ENCODE measurements around the gene NFXL1. TPM values are rescaled to one million over a fixed set of nuclear protein-coding genes. Genes with fewer than 3 reads are reported as not detected.

NFXL1 gene
- total RNA-seq, 1 donor: 5.8 TPM

DNA sequence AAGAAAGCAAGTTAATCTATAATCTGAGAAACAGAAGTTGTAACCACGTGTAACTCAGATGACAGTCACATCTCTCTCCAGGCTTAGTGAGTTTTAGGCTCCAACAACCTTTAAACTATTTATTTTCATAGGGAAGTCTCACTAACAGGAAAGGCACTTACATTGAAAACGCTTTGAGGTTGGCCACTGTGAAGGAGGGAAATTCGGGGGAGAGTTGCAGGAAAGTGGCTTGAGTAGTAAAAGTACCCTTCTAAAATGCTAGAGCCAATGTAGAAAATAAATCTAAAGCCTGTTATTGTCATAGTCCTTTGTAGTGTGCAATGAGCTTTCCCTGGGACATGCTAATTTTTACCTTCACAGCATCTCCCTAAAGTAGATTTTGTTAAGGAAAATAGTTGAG lies 995 bp upstream of the NFXL1 start:
- H3K27ac ChIP-seq (ENCODE audit: low read depth, low read length): no peak overlapping the region
- peaks cover 4% of the 10 kb centered on the region for H3K36me3 ChIP-seq (ENCODE audit: insufficient read depth, low read length)
- no peak for DNase-seq (ENCODE audit: insufficient read length, low spot score, missing footprints)
- H3K4me3 ChIP-seq (ENCODE audit: insufficient read depth, low read length): no peak overlapping the region
- peaks cover 14% of the 10 kb centered on the region for H3K4me1 ChIP-seq (ENCODE audit: insufficient read depth, low read length)
- TF ChIP-seq, protein P1, sequence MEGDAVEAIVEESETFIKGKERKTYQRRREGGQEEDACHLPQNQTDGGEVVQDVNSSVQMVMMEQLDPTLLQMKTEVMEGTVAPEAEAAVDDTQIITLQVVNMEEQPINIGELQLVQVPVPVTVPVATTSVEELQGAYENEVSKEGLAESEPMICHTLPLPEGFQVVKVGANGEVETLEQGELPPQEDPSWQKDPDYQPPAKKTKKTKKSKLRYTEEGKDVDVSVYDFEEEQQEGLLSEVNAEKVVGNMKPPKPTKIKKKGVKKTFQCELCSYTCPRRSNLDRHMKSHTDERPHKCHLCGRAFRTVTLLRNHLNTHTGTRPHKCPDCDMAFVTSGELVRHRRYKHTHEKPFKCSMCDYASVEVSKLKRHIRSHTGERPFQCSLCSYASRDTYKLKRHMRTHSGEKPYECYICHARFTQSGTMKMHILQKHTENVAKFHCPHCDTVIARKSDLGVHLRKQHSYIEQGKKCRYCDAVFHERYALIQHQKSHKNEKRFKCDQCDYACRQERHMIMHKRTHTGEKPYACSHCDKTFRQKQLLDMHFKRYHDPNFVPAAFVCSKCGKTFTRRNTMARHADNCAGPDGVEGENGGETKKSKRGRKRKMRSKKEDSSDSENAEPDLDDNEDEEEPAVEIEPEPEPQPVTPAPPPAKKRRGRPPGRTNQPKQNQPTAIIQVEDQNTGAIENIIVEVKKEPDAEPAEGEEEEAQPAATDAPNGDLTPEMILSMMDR (IDR thresholded peaks at IDR 0.05; ENCODE audit: extremely low read depth, low read depth, low read length): no peak
- H3K27me3 ChIP-seq (ENCODE audit: insufficient read depth, low read length): no peaks in the 10 kb centered on the region
- peak overlapping the region; percentile 99 for H3K4me2 ChIP-seq (ENCODE audit: insufficient read depth, low read length)
- no peaks in the 10 kb centered on the region for H4K20me1 ChIP-seq (ENCODE audit: insufficient read depth, low read length)
- H2AFZ ChIP-seq (ENCODE audit: low read length): peak overlapping the region; percentile 99
- H3K9me3 ChIP-seq (ENCODE audit: low read depth, low read length): no peaks in the 10 kb centered on the region
- H3K79me2 ChIP-seq (ENCODE audit: insufficient read depth, low read length): peaks cover 27% of the 10 kb centered on the region

DNA sequence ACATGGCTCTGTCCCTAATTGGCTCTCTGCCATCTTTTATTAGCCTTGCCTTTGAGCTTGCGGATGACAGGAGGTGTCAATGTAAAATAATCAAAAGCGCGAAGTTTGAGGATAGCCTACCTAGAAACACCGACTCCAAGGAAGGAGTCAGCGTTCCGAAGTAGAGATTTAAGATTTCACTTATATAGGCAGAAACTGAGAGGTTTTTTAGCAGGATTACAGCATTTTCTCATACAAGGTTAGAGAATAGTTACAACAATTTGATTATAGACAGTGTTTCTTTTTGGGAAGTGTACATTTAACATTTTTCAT lies 499 bp upstream of the NFXL1 start:
- TF ChIP-seq, protein P1 (IDR thresholded peaks at IDR 0.05; ENCODE audit: extremely low read depth, low read depth, low read length): no peak
- H3K27me3 ChIP-seq (ENCODE audit: insufficient read depth, low read length): no peaks in the 10 kb centered on the region

DNA sequence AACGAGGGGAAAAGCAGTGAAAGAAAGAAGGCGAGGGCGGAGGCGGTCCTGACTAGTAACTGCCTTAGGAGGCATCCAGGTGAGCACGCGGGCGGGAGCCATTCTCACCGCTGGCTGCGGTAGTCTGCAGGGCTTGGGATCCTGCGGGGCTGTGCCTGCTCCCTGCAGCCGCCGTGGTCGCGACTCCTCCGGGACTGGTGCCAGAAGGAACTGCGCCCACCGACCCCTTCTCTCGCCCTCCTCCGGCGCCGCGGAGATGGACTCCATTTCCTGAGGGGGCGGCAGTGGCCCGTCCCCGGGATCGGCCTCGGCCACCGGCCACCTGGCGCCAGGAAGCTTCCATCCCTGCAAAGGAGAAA lies 543 bp downstream of the NFXL1 start:
- H3K36me3 ChIP-seq (ENCODE audit: insufficient read depth, low read length): peaks cover 13% of the 10 kb centered on the region
- no peaks in the 10 kb centered on the region for H4K20me1 ChIP-seq (ENCODE audit: insufficient read depth, low read length)
- H3K79me2 ChIP-seq (ENCODE audit: insufficient read depth, low read length): peaks cover 27% of the 10 kb centered on the region
- H3K4me3 ChIP-seq (ENCODE audit: insufficient read depth, low read length): peak overlapping the region; percentile 98
- H3K27ac ChIP-seq (ENCODE audit: low read depth, low read length): peak overlapping the region; percentile 83
- H2AFZ ChIP-seq (ENCODE audit: low read length): peak overlapping the region; percentile 98
- peak overlapping the region; percentile 99 for H3K4me2 ChIP-seq (ENCODE audit: insufficient read depth, low read length)
- H3K4me1 ChIP-seq (ENCODE audit: insufficient read depth, low read length): peaks cover 14% of the 10 kb centered on the region
- DNase-seq (ENCODE audit: insufficient read length, low spot score, missing footprints): no peak
- TF ChIP-seq, protein P1 (IDR thresholded peaks at IDR 0.05; ENCODE audit: extremely low read depth, low read depth, low read length): no peak
- H3K27me3 ChIP-seq (ENCODE audit: insufficient read depth, low read length): no peaks in the 10 kb centered on the region
- H3K9me3 ChIP-seq (ENCODE audit: low read depth, low read length): no peaks in the 10 kb centered on the region

More for the DNA sequence above, 499 bp upstream of the NFXL1 start:
- Histone ChIP-seq H3K9me3 (ENCODE audit: low read depth, low read length) (no peaks in the 10 kb centered on the region), H3K4me2 (ENCODE audit: insufficient read depth, low read length) (peak overlapping the region; percentile 99), H2AFZ (ENCODE audit: low read length) (peak overlapping the region; percentile 99), H3K36me3 (ENCODE audit: insufficient read depth, low read length) (peaks cover 9% of the 10 kb centered on the region), H3K27ac (ENCODE audit: low read depth, low read length) (peak overlapping the region; percentile 53), H3K4me1 (ENCODE audit: insufficient read depth, low read length) (peaks cover 14% of the 10 kb centered on the region), H3K79me2 (ENCODE audit: insufficient read depth, low read length) (peaks cover 27% of the 10 kb centered on the region), H3K4me3 (ENCODE audit: insufficient read depth, low read length) (peak overlapping the region; percentile 98), H4K20me1 (ENCODE audit: insufficient read depth, low read length) (no peaks in the 10 kb centered on the region)
- DNase-seq (ENCODE audit: insufficient read length, low spot score, missing footprints): no peak

DNA sequence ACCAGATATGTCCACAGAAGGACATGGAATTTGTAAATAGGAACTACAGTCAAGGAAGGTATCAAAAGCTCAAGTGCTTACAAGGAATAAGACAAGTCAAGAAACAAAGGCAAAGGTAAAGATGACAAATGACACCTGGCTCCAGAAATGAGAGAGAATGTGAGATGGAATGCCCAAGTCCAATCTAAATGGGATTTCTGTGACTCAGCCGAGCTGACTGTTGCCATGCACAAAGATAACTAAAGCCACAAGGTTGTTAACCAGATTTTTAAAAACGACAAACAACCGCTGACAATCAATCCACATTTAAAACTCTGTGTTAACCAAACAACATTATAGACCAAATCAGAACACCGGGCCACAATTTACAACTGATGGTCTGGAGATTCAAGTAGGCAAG lies 1.1 kb downstream of the NFXL1 start:
- Histone ChIP-seq H3K79me2 (ENCODE audit: insufficient read depth, low read length) (peaks cover 27% of the 10 kb centered on the region), H3K4me1 (ENCODE audit: insufficient read depth, low read length) (peaks cover 14% of the 10 kb centered on the region), H3K36me3 (ENCODE audit: insufficient read depth, low read length) (peaks cover 15% of the 10 kb centered on the region), H3K4me3 (ENCODE audit: insufficient read depth, low read length) (peak overlapping the region; percentile 98), H3K9me3 (ENCODE audit: low read depth, low read length) (no peaks in the 10 kb centered on the region), H4K20me1 (ENCODE audit: insufficient read depth, low read length) (no peaks in the 10 kb centered on the region), H3K4me2 (ENCODE audit: insufficient read depth, low read length) (peak overlapping the region; percentile 99), H3K27ac (ENCODE audit: low read depth, low read length) (peak overlapping the region; percentile 83), H2AFZ (ENCODE audit: low read length) (peak overlapping the region; percentile 98), H3K27me3 (ENCODE audit: insufficient read depth, low read length) (no peaks in the 10 kb centered on the region)
- TF ChIP-seq, protein P1 (IDR thresholded peaks at IDR 0.05; ENCODE audit: extremely low read depth, low read depth, low read length): no peak
- peak; percentile 75 for DNase-seq (ENCODE audit: insufficient read length, low spot score, missing footprints)

Measured in osteoblast (primary cell).